ENCODE results near the gene FAM200C. TPM values are rescaled to one million over a fixed set of nuclear protein-coding genes. Genes with fewer than 3 reads are reported as not detected.

The FAM200C gene
- polyA plus RNA-seq, 1 donor: 10.9 TPM

Other genes starting within 250 kb of the FAM200C start
- 0.24 TPM for gene FABP6, start 170.5 kb downstream of the FAM200C start, polyA plus RNA-seq (ENCODE audit: insufficient read length)
- gene CCNJL, start 87.5 kb downstream of the FAM200C start, polyA plus RNA-seq (ENCODE audit: insufficient read length): 4.8 TPM
- 19.8 TPM for gene C1QTNF2, start 29.4 kb downstream of the FAM200C start, polyA plus RNA-seq (ENCODE audit: insufficient read length)
- gene SLU7, start 19.0 kb upstream of the FAM200C start, polyA plus RNA-seq (ENCODE audit: insufficient read length): 42.7 TPM
- 26.3 TPM for gene PTTG1, start 21.8 kb upstream of the FAM200C start, polyA plus RNA-seq (ENCODE audit: insufficient read length)